Omental fat pad (tissue), 4 donors: ENCODE measurements around the gene TP53TG5. TPM values are rescaled to one million over a fixed set of nuclear protein-coding genes. Genes with fewer than 3 reads are reported as not detected.

Experiments
- ATAC-seq: fragments of 150-250 bp; one replicate; pipeline ENCODE4 v1.9.1; 2016; ENCODE audit warnings: mild to moderate bottlenecking, moderate library complexity; ENCODE audit not compliant: low FRiP score
- DNase-seq: peaks from one replicate; pipeline ENCODE4 v3.0.0-alpha.2; 2019; ENCODE audit warnings: low spot score
- CTCF ChIP-seq, 3 donors: fragments of 450-650 bp; IDR thresholded peaks; one replicate each; pipeline ENCODE4 v1.5.1; 2016 to 2017; ENCODE audit warnings: antibody characterized with exemption in 3 of 3, mild to moderate bottlenecking in 3 of 3, moderate library complexity in 2 of 3
- total RNA-seq, 4 donors: library from RNA; depleted of rRNA; stranded (reverse); fragments of >200 nt; gene quantifications; one replicate each; pipeline ENCODE4 v1.1.0, GENCODE V29; 2016

Gene TP53TG5
- total RNA-seq, 4 donors from 2014 or later = 0.47 TPM; not detected in 3

- DNase-seq (no peak), ATAC-seq (no peak)
- TF ChIP-seq CTCF (IDR thresholded peaks at IDR 0.05) = no peak
These were observed 31.6 kb upstream of the TP53TG5 start for GRCh38 chr20:45409521-45410272.

- no peak for TF ChIP-seq CTCF (IDR thresholded peaks at IDR 0.05)
- ATAC-seq = no peak
- DNase-seq = no peak
These were observed 30.6 kb upstream of the TP53TG5 start for GRCh38 chr20:45408646-45409213.

DNA sequence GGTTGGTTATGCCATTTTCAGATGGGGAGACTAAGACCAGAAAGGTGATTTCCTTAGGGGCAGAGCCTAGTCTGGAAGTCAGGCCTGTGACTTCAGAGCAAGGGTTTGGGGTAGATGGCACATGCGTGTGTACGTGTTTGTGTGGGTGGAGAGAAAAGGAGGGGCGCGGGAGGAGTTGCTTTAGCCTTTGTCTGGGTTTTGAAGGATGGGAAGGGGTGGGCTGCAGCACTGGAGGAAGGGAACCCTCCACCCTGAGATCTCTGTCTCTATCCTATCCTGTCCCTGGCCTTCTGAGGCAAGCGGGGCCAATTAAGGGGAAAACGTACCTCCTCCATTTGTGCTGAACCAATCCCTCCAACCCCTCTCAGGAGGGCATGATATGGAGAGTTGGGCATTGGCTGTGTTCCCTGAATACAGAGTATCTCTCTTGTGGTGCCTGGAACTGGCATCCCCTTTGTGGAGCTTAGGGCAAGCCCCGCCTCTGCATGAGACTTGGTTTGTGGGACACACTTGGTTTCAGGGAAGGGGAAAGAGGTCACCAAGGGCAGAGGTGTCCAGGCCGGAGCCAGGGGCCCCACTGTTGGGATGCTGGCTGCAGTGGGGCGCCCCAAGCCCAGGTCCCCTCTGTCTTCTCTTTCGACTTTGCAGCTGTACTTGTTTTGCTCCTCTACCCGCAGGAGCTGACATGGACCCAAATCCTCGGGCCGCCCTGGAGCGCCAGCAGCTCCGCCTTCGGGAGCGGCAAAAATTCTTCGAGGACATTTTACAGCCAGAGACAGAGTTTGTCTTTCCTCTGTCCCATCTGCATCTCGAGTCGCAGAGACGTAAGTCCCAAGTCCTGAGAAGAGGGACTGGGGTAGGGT, 29.9 kb upstream of the TP53TG5 start, which contains the start of gene DBNDD2:
TSS of gene DBNDD2 (plus strand) at position 507 of the 863 bp plus-strand sequence. CDS start at position 686, 179 bp downstream.
- no peak for DNase-seq
- TF ChIP-seq CTCF (IDR thresholded peaks at IDR 0.05) = no peak

DNA sequence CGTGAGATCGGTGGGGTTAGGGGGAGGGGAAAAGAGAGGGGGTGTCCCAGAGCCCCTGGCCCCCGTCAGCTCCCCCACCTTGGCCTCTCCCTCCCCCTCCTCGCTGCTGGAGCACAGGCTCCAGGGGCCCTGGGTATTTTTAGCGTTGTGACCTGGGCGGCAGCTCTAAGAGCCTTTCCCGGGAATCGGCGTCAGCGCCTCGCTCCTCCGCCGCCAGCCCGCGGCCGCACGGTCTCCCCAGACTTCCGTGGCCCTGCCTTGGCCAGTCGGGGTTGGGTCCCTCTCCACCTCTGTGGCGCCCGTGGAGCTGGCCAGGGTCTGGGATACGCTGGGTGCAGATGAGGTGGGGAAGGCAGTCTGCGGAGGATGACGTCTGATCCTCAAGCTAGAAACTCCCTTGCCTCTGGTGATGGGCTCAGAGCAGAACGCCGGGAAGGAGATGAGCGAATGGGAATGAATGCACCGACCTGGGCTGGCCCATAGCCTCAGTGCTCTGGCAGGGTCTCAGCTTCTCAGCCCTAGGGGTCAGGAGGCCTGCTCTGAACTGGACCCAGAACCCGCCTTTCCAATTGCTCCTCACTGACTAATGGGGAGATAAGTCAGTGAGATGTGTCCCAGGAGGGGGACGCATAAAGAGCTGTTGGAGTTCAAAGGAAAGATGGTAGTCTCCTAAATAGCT, 29.1 kb upstream of the TP53TG5 start:
- no peak for DNase-seq
- peak; percentile 74 for ATAC-seq
- TF ChIP-seq CTCF (IDR thresholded peaks at IDR 0.05) = no peak

More for the DNA sequence above, 29.9 kb upstream of the TP53TG5 start, which contains the start of gene DBNDD2:
- no peak for ATAC-seq

DNA sequence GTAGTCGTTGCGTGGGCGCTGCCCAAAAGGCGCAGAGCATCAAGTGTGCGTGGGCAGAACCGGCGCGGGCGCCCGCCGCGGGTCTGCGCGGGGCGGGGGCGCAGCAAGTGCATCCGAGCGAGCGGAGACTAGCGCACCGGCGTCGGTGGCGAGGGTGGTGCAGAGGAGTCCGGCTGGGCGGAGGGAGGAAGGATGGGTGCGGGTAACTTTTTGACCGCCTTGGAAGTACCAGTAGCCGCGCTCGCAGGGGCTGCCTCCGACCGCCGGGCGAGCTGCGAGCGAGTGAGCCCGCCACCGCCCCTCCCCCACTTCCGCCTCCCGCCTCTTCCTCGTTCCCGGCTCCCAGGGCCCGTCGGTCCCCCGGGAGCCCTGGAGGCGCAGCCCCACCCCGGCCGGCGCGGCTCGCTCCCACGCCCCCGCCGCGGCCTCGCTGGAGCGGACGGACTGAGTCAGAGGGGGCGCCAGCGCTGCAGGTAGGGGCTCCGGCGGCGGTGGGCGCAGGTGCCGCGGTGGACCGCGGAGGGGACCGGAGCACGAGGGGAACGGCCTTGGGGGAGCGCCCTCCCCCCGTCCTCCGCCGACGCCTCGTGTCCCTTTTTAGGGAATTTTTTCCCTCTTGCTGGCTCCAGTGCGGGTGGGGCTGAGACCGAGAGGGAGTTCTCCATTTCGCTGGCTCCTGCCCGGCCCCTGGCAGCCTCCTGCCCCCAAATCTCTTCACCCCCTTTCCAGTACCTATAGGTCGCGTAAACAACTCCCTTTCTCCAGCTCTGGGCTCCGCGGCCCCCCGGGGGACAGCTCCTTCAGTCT, 28.3 kb upstream of the TP53TG5 start:
- no peak for DNase-seq
- ATAC-seq = peak; percentile 84
- no peak for TF ChIP-seq CTCF (IDR thresholded peaks at IDR 0.05)
